ENCODE data around the gene GNAQ.
A peak's percentile ranks its signal among the peaks of the same experiment; 100 is the strongest.
"Not testable (repeated sequence)": the region's sequence is repeated elsewhere in the genome, so short reads cannot be mapped to it uniquely, and the experiment has no call there.

Gene GNAQ

GRCh38 chr9:77707383-77708063, 324.1 kb downstream of the GNAQ start:
- H3K4me1 ChIP-seq, result peaks cover 0 to 33% (median under 1%) of the 10 kb centered on the region in 4 donors
- H3K4me3 ChIP-seq, result no peak overlapping the region
- TF ChIP-seq, protein P1, sequence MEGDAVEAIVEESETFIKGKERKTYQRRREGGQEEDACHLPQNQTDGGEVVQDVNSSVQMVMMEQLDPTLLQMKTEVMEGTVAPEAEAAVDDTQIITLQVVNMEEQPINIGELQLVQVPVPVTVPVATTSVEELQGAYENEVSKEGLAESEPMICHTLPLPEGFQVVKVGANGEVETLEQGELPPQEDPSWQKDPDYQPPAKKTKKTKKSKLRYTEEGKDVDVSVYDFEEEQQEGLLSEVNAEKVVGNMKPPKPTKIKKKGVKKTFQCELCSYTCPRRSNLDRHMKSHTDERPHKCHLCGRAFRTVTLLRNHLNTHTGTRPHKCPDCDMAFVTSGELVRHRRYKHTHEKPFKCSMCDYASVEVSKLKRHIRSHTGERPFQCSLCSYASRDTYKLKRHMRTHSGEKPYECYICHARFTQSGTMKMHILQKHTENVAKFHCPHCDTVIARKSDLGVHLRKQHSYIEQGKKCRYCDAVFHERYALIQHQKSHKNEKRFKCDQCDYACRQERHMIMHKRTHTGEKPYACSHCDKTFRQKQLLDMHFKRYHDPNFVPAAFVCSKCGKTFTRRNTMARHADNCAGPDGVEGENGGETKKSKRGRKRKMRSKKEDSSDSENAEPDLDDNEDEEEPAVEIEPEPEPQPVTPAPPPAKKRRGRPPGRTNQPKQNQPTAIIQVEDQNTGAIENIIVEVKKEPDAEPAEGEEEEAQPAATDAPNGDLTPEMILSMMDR (IDR thresholded peaks at IDR 0.05), result no peak
- intact Hi-C loops (cut with DNase I; ENCODE audit: low total_unique reads), result no loop called here
- peak; percentile 80 to 90 for DNase-seq
- no peaks in the 10 kb centered on the region for H3K27me3 ChIP-seq
- H3K27ac ChIP-seq, result peak overlapping the region in 1 of 2 donors; percentile 36
- H3K36me3 ChIP-seq, result no peaks in the 10 kb centered on the region
- H3K9me3 ChIP-seq, result no peaks in the 10 kb centered on the region

DNA sequence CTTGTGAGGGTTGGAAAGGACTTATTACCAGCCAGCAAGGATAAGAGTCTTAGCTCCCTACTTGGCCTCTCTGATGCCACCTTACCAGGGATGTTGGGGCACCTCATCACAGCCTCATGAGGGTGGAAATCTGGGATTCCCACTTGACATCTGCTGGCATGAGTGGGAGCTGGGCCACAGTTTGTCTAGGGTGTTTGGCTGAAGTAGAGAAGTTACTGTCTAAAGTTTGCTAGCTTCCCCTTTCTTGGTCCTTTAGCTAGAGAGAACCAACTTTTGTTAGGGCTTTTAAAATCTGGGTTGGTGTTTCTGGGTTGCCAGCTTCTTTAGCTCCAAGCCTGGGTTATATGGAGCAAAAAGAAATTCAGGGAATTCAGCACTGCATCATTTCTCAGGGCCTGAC, 326.0 kb downstream of the GNAQ start:
- no peaks in the 10 kb centered on the region for H3K9me3 ChIP-seq
- TF ChIP-seq, protein P1 (IDR thresholded peaks at IDR 0.05), result no peak
- no peak for DNase-seq
- no peaks in the 10 kb centered on the region for H3K27me3 ChIP-seq
- no peak overlapping the region for H3K27ac ChIP-seq
- no peak overlapping the region for H3K4me3 ChIP-seq
- intact Hi-C loops (cut with DNase I; ENCODE audit: low total_unique reads), result no loop called here
- no peaks in the 10 kb centered on the region for H3K36me3 ChIP-seq
- peaks cover 0 to 28% (median 0%) of the 10 kb centered on the region in 4 donors for H3K4me1 ChIP-seq

GRCh38 chr9:77702521-77703390, 328.9 kb downstream of the GNAQ start:
- H3K4me3 ChIP-seq; intact Hi-C loops (cut with DNase I; ENCODE audit: low total_unique reads); H3K9me3 ChIP-seq; H3K27me3 ChIP-seq; H3K36me3 ChIP-seq; DNase-seq; H3K27ac ChIP-seq; H3K4me1 ChIP-seq: not testable (repeated sequence)

DNA sequence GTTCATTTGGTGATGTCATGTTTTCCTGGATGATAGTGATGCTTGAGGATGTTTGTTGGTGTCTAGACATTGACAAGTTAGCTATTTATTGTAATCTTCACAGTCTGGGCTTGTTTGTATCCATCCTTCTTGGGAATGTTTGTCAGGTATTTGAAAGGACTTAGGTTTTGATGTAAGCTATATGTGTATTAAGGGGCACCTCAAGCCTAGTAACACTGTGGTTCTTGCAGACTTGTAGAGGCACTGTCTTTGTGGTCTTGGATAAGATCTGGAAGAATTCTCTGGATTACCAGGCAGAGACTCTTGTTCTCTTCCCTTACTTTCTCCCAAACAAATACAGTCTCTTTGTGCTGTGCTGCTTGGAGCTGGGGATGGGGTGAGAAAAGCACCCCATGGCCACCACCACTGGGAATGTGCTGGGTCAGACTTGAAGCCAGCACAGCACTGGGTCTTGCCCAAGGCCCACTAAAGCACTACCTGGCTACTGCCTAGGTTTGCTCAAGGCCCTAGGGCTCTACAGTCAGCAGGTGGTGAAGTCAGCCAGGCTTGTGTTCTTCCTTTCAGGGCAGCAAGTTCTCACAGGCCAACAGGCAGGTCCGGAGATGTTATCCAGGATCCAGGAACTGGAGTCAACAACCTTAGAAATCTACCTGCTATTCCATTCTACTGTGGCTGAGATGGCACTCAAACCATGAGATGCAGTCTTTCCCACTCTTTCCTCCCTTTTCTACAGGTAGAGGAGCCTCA, 334.2 kb downstream of the GNAQ start:
- no peak for DNase-seq
- TF ChIP-seq, protein P1 (IDR thresholded peaks at IDR 0.05), result no peak
- intact Hi-C loops (cut with DNase I; ENCODE audit: low total_unique reads), result no loop called here
- Histone ChIP-seq H3K27ac (no peak overlapping the region), H3K36me3 (no peaks in the 10 kb centered on the region), H3K4me1 (no peaks in the 10 kb centered on the region), H3K9me3 (peaks cover 0 to 9% (median 0%) of the 10 kb centered on the region in 3 donors), H3K27me3 (no peaks in the 10 kb centered on the region), H3K4me3 (no peak overlapping the region)

DNA sequence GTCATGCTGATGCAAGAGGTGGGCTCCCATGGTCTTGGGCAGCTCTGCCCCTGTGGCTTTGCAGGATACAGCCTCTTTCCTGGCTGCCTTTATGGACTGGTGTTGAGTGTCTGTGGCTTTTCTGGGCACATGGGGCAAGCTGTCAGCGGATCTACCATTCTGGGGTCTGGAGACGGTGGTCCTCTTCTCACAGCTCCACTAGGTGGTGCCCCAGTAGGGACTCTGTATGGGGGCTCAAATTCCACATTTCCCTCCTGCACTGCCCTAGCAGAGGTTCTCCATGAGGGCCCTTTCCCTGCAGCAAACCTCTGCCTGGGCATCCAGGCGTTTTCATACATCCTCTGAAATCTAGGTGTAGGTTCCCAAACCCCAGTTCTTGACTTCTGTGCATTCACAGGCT, 340.9 kb downstream of the GNAQ start:
- H3K36me3 ChIP-seq; H3K27me3 ChIP-seq; DNase-seq; H3K4me3 ChIP-seq; H3K27ac ChIP-seq; H3K9me3 ChIP-seq; H3K4me1 ChIP-seq; intact Hi-C loops (cut with DNase I; ENCODE audit: low total_unique reads): not testable (repeated sequence)

DNA sequence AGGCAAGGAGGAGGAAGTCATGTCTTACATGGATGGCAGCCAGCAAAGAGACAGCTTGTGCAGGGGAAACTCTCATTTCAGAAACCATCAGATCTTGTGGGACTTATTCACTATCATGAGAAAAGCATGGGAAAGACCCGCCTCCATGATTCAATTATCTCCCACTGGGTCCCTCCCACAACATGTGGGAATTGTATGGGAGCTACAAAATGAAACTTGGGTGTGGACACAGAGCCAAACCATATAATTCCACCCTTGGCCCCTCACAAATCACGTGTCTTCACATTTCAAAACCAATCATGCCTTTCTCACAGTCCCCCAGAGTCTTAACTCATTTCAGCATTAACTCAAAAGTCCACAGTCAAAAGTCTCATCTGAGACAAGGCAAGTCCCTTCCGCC, 341.5 kb downstream of the GNAQ start:
- intact Hi-C loops (cut with DNase I; ENCODE audit: low total_unique reads); H3K4me3 ChIP-seq; H3K27ac ChIP-seq; H3K9me3 ChIP-seq; H3K36me3 ChIP-seq; DNase-seq; H3K4me1 ChIP-seq; H3K27me3 ChIP-seq: not testable (repeated sequence)

- intact Hi-C loops (cut with DNase I; ENCODE audit: low total_unique reads); H3K9me3 ChIP-seq; H3K36me3 ChIP-seq; DNase-seq; H3K27ac ChIP-seq; H3K4me3 ChIP-seq; H3K4me1 ChIP-seq; H3K27me3 ChIP-seq: not testable (repeated sequence)
Measured at GRCh38 chr9:77687737-77688136, 343.9 kb downstream of the GNAQ start.

All from tibial artery (tissue), 4 donors.